Mucosa of gallbladder (tissue), 1 donor: ENCODE results near the gene NUP54. TPM values are rescaled to one million over a fixed set of nuclear protein-coding genes. Genes with fewer than 3 reads are reported as not detected.
A peak's percentile ranks its signal among the peaks of the same experiment; 100 is the strongest.

Experiments used
- DNase-seq: peaks from one replicate; pipeline ENCODE4 v3.0.0-alpha.2; 2020; ENCODE audit warnings: low spot score
- total RNA-seq: library from RNA; stranded (reverse); gene quantifications from one replicate; pipeline ENCODE4 v1.2.1, GENCODE V29; 2021
- donor health status: DM: no; HTN: no; CAD: no.

NUP54 gene, protein sequence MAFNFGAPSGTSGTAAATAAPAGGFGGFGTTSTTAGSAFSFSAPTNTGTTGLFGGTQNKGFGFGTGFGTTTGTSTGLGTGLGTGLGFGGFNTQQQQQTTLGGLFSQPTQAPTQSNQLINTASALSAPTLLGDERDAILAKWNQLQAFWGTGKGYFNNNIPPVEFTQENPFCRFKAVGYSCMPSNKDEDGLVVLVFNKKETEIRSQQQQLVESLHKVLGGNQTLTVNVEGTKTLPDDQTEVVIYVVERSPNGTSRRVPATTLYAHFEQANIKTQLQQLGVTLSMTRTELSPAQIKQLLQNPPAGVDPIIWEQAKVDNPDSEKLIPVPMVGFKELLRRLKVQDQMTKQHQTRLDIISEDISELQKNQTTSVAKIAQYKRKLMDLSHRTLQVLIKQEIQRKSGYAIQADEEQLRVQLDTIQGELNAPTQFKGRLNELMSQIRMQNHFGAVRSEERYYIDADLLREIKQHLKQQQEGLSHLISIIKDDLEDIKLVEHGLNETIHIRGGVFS
- total RNA-seq, result 23.5 TPM

DNA sequence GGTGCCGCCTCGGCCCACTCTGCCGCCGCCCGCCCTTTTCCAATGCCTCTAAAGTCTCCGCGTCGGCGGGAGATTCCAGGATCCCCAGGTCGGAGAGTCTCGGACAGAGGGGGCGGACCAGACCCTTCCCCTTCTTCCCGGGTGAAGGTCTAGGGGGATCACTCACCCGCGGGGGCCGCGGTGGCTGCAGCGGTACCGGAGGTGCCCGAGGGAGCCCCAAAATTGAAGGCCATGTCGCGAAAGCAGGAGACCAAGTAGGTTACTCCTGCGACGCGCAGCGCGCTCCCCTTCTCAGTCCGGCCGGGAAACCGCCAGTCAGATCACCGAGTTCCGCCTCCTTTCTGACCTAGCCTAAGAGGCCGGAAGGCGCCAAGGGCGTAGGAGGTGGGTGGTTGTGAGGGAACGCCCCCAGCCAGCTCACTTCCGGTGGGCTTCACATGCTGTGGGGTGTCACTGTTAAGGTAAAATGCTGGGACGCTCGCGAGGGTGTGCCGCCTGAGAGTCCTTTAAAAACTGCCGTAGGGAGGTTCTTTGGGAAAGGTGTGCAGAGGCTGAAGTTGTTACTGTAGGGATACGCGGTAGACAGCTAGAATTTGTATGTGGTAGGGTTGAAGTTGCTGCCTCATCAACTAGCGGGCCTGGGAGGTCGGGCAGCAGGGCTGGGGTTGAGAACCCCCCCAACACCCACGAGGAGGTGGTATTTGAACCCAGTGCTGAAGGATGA is at the start of gene NUP54:
NUP54 (minus strand) TSS at position 256 of the 724 bp plus-strand sequence; CDS start at position 233, 23 bp downstream.
- DNase-seq, result peak; percentile 93

DNA sequence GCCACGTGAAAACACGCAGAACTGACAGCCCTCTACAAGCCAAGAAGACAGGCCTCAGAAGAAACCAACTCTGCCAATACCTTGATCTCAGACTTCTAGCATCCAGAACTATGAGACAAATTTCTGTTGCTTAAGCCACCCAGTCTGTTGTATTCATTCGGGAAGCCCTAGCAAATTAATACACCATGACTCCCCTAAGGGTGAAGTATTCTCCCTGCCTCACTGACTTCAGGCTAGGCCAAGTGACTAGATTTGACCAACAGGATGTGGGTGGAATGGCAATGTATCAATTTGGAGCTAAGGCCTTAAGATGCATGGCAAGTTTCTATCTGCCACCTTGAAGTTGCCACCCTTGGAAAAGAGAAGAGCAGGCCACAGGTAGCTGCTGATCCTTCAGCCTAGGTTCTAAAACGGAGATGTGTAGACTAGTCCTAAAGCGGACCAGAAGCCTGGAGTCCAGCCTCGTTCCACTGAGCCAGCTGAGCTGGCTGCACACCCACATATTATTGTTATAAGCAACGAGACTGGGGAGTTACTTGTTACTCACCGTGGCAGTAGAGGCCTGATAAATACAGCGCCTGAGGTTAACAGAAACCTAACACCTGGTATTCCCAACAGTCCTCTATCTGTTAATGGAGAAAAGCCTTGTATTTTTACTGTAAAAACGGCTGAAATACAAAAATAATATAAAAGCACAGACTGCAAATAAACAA is 49.0 kb upstream of the NUP54 start:
- DNase-seq, result no peak

DNA sequence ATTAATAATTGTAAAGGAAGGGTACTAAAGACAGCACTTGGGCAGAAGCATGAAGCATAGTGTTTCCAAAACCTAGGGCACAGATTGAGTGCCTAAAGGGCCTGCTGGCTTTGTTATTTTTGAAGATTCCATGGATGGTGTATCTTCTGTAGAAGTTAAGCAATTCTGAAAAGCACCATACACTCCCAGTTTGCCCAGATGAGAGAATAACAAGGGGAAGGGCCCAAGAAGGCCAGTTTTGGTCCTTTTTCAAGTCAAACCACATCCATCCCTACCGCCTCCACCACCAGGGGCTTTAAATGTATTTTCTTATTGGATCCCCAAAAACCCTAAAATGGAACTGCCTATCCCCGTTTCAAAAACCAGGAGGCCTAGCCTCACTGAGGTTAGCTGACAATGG is 48.2 kb upstream of the NUP54 start:
- no peak for DNase-seq

DNA sequence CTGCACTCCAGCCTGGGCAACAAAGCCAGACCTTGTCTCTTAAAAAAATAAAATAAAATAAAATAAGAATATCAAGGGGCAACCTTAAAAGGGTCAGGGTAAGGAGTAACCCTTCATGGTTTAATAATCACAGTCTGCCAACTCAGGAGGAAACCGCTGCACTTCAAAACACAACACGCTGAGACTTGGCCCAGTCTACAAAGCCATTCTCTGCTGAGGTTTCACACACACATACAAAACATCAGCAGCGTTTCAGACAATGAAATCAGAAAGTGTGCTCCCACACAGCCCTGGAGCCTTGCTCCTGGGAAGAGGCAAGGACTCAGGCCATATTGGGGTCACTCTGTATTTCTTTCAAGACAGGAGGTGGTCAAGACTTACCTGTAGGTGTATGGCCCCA is 47.1 kb upstream of the NUP54 start:
- no peak for DNase-seq

- no peak for DNase-seq
Measured at GRCh38 chr4:76194325-76194724, 46.1 kb upstream of the NUP54 start.

- no peak for DNase-seq
Measured at GRCh38 chr4:76192236-76192635, 44.0 kb upstream of the NUP54 start.

DNA sequence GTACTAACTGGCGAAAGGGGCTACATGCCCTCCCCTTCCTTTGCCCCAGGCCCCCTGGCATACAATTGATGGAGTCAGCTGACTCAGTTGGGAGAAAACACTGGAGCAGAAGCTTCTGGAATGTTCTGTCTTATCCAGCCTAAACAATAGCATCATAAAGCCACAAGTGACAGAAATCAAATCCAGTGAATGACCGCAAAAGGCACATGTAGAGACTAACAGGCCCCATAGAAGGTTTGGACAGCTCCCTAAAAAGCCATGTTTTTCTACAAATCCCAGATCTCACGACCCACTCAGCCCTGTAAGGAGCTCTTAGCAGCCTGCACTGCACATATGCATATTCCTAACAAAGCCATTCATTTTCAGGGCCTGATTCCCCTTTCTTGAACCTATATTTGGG is 40.4 kb upstream of the NUP54 start:
- DNase-seq, result no peak

DNA sequence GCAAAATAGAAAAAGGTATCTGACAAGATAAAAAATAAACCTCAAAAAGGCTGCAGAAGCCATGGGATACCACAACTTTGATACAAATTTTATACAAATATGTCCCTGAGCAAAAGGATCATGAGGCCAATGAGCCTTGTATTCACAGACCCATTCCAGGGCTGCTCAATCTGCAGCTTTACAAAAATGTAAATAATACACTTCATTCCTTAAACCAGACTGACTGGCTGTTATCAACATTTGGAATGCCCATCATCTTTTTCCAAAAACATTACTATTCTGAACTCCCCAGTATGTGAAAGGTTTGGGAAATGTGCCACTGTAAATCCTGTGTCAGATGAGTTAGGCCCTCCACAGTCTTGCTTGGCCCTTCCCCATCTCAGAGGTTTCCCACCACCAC is 40.0 kb upstream of the NUP54 start:
- DNase-seq, result no peak

DNA sequence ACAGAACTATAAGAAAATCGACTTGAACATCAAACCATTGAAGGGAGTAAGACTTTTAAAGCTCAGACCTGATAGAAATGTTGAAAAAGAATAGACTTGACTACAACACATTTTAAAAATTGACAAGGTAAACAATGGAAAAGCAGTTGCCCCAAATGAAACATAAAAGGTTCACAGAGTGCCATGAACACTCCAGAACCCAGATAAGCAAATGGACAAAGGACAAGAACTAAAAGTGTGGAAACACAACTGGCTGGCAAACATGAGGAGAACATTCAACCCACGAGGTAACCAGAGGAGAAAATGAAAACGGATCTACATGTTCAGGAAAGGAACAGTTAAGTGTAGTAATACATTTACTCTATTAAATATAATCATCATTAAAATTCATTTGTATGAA is 39.0 kb upstream of the NUP54 start:
- DNase-seq, result no peak

- DNase-seq, result no peak
Measured at GRCh38 chr4:76182463-76182862, 34.3 kb upstream of the NUP54 start.

DNA sequence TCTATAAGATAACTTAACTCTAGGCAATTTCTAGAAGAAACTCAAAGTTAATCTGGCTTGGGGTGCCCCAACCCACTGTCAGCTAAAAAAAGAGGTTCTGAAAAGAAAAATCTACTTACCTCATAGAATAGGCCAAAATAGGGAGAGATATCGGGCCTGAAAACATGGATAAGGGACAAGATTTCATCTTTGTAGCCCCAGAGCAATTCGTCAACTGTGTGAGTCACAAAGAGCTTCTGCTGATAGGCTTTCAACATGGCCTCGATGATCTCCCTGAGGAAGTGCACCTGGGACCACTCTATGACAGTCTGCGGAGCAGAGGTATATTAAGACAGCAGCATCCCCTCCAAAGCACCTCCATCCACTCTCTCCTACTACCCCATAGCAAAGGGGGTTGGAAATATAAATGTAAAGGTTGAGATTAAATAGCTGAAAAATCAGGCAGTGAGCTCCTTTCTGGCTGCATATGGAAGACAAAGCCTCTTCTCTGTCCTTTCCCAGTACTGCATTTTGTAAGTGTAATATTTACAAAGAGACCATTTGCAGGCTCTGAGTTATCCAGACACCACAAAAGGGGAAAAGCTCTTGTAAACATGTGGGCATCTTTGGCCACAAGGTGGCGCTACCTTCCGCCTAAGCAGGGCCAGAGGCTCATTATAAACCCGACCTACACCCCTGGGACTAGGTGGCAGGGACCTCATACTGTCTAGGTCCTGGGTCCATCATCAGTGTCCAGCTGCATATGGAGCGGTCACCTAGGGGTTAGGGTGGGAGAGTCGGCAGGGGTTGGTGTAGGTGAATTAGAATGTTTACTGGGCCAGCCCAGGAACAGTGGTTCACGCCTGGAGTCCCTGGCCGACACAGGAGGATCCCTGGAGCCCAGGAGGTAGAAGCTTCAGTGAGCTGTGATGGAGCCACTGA is 31.5 kb upstream of the NUP54 start:
- peak; percentile 86 for DNase-seq

DNA sequence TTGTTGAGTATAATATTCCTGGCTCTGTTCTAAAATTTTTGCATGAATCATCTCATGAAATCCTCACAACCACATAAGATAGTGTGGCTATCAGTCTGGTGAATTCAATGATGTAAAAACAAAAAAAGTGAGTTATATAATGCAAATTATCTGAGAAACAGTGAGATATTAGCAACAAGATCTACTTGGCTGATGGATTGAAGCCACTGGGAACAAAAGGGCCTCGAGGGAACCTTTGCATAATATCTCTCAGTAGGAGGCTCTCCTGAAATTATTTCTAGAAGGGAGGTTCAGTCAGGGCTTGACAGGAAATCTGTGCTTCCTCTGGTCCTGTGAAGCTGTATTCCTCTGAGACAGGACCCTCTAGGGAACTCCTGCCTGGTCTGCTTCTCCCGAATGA is 30.1 kb upstream of the NUP54 start:
- DNase-seq, result no peak

DNA sequence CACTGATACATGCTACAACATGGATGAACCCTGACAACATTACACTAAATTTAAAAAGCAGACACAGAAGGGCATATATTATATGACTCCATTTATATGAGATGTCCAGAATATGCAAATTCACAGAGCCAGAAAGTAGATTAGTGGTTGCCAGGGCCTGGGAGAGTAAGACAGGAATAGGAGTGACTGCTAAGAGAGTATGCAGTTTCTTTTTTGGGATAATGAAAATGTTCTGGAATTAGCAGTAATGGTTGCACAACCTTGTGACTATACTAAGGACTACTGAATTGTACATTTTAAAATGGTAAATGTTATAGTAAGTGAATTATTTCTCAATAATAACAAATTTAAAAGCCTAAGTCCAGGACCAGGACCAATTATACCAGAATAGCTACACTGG is 29.5 kb upstream of the NUP54 start:
- DNase-seq, result no peak

DNA sequence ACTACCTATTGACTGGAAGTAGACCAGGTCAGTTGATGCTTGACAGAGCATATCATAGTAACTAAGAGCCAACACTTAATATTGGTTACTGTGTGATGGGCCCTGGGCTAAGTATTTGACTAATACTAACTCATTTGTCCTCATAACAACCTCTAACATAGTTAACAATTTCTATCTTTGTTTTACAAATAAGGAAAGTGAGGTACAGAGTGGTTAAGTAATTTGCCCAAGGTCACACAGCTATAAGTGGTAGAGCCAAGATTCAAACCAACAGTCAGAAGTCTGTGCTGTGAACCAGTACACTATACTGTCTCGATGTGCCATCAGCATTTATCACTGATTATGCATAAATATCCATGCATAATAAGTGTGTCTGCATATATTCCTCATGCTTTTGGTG is 27.1 kb upstream of the NUP54 start:
- DNase-seq, result no peak

GRCh38 chr4:76174216-76174615 is 26.0 kb upstream of the NUP54 start:
- no peak for DNase-seq

- no peak for DNase-seq
Measured at GRCh38 chr4:76168688-76169087, 20.5 kb upstream of the NUP54 start.

DNA sequence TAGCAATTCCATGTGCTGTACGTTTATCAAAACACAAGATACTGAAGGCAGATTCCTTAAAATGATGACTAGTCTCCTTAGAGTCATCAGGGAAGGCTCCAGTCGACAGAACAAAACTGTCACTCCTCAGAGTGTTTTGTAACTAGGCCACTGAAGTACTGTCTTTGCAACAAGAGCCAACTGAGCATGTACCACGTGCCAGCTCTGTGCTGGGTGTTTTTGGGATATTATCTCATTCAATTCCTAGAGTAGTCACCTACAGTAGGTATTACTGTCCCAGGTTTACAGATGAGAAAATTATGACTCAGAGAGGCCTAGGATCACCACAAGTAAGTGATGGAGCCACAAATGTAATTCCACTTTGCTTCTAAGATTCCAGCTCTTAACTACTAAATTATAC is 18.3 kb upstream of the NUP54 start:
- no peak for DNase-seq

- no peak for DNase-seq
Measured at GRCh38 chr4:76160355-76160754, 12.2 kb upstream of the NUP54 start.

GRCh38 chr4:76156635-76157034 is 8.4 kb upstream of the NUP54 start:
- no peak for DNase-seq

GRCh38 chr4:76155979-76156378 is 7.8 kb upstream of the NUP54 start:
- no peak for DNase-seq

GRCh38 chr4:76153356-76153755 is 5.2 kb upstream of the NUP54 start:
- DNase-seq, result no peak
